K562 treated with DMSO at 1 percent for 48 hours (cell line): ENCODE data around the gene CCDC184. TPM values are rescaled to one million over a fixed set of nuclear protein-coding genes. Genes with fewer than 3 reads are reported as not detected.

Experiments used
- total RNA-seq: library from RNA; unstranded; fragments of 300-600 nt; gene quantifications from 2 replicates; pipeline ENCODE4 v1.2.3, GENCODE V29; 2022; ENCODE audit warnings: low replicate concordance; ENCODE audit errors: extremely low read depth

The CCDC184 gene
- total RNA-seq: not detected in 2 replicates

DNA sequence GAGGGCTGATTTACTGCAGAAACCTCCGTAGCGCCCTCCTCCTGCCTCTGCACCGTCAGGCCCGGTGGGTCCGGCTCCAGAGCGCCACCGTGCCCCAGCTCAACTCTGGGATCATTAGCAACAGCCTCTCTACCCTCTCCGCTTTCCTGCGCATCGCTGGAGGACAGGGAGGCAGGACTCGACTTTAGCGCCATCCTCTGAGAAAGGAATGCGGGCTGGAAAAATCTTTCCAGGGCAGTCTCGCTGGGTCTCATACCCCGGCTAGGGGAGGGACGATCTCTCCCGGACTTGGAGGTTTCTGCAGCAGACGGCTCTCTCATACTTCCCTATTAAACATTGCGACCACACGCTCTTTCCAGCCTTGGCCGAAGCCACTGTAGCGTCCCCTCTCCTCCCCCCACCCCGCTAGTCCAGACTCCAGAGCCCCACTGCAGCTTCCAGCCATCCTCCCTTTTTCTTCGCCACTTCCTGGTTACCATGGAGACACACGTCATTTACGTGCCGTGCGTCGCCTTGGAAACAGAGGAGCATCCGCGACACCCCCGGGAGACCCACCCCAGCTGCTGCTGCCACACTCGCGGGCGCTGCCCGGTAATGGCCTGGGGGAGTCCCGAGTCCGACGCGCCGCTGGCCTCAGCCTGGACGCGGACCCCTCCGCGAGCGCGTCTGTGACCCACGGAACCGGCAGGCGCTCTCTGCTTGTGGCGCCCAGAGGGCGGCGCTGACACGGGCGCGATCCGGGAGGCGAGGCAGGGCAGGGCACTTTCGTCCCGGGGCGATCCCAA lies at the start of gene CCDC184:
CCDC184 (plus strand) TSS at position 554 of the 785 bp plus-strand sequence. CDS start 479 bp downstream, outside the sequence.

DNA sequence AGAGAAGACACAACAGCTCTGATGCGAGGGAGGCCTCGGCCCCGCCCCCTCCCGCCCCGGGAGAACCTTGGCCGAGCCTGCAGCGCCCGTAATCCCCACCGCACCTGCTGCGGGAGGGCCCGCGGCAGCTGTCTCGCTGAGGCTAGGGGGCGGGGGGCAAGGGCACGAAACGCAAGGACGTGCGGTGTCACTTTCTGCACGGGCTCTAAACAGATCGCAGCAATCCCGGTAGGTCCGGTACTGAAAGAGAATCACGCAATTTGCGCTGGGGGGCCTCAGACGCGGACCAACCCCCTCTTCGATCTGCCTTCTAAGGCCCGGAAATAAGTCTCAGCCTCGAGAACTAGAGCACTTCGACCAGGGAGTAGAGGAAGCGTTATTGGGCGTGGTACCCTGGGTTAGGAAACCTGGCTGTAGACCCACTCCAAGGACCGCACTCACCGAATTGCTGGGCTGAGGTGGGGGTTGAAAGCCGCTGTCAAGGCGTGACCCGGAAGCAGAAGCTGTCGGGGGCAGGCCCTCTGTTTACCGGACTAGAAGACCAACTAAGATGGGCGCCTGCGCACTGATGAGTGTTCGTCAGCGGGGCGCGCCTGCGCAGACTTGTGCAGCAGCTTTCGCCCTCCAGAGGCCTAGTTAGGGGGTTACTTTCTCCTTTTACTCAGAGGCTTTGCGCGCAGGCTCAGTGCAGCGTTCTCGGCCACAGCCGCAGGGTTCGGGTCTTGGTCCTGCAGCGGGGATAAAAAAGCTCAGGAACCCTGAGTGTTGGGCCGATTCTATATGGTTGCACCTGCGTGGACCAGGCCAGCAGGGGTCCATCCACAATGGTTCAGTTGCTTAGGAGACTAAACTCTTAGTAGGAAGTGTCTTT lies 26.2 kb upstream of the CCDC184 start, which contains the start of gene ASB8:
ASB8 (minus strand) TSS at position 498 of the 871 bp plus-strand sequence. CDS start 4,019 bp downstream, outside the sequence.

DNA sequence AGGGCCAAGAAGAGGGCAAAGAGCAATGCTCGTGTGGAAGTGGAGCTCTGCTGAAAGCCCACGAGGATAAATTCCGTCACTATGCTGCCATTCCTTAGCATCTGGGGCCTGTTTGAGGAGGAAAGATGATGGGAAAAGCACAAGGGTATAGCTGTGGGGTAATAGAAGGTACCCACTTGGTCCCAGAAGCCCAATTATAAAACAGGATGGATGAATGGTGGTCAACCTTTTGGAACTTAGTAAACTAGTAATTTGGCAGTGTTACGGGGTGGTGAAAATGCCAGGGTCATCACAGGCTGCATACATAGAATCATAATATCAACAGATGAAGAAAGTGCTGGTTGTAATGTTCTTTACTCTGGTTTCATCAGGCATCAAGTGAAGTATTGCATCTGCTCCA lies 19.7 kb downstream of the CCDC184 start, which contains the start of gene OR10AD1:
OR10AD1 (minus strand) TSS at position 101 of the 400 bp plus-strand sequence; CDS start at position 101, 0 bp downstream.

Other genes with a start within 250 kb of the CCDC184 start
- not detected in 2 replicates for gene TMEM106C, start 220.0 kb upstream of the CCDC184 start, total RNA-seq
- not detected in 2 replicates for gene COL2A1, start 179.2 kb upstream of the CCDC184 start, total RNA-seq
- gene SENP1, start 77.6 kb upstream of the CCDC184 start, total RNA-seq: not detected in 2 replicates
- not detected in 2 replicates for gene PFKM, start 64.3 kb upstream of the CCDC184 start, total RNA-seq
- gene ASB8, start 26.1 kb upstream of the CCDC184 start, total RNA-seq: not detected in 2 replicates
- not detected in 2 replicates for gene OR10AD1, start 19.6 kb downstream of the CCDC184 start, total RNA-seq
- not detected in 2 replicates for gene ZNF641, start 167.3 kb downstream of the CCDC184 start, total RNA-seq